MV-4-11 (cell line): Measurements from ENCODE around the gene IL27RA.
"Not testable (repeated sequence)": the region's sequence is repeated elsewhere in the genome, so short reads cannot be mapped to it uniquely, and the experiment has no call there.

Experiments
- DNase-seq: peaks from one replicate; lab custom pipeline; 2025; lab: John Stamatoyannopoulos, UW

The IL27RA gene

GRCh38 chr19:13999085-13999484 is 32.5 kb upstream of the IL27RA start:
- no peak for DNase-seq

GRCh38 chr19:14000691-14001375 is 30.7 kb upstream of the IL27RA start:
- no peak for DNase-seq

- DNase-seq: no peak
Observed at GRCh38 chr19:14002571-14003250, 28.9 kb upstream of the IL27RA start.

- DNase-seq: no peak
Observed at GRCh38 chr19:14003251-14004055, 28.1 kb upstream of the IL27RA start.

GRCh38 chr19:14004619-14005348 is 26.8 kb upstream of the IL27RA start:
- peak; percentile 100 for DNase-seq

- peak; percentile 76 for DNase-seq
Observed at GRCh38 chr19:14005349-14006084, 26.0 kb upstream of the IL27RA start.

- DNase-seq: peak; percentile 100
Observed at GRCh38 chr19:14006085-14006765, 25.3 kb upstream of the IL27RA start, which contains the start of gene RFX1. TSS of gene RFX1 (minus strand) at chr19:14006320. CDS start at chr19:13993843, 12,477 bp downstream.

GRCh38 chr19:14006766-14007562 is 24.6 kb upstream of the IL27RA start:
- DNase-seq: no peak

GRCh38 chr19:14012378-14012915 is 19.1 kb upstream of the IL27RA start:
- DNase-seq: no peak

GRCh38 chr19:14015524-14016035 is 16.0 kb upstream of the IL27RA start:
- DNase-seq: no peak

GRCh38 chr19:14019100-14019499 is 12.5 kb upstream of the IL27RA start:
- DNase-seq: peak; percentile 74

- DNase-seq: not testable (repeated sequence)
Observed at GRCh38 chr19:14019739-14020138, 11.8 kb upstream of the IL27RA start.

- no peak for DNase-seq
Observed at GRCh38 chr19:14021474-14021873, 10.1 kb upstream of the IL27RA start.

GRCh38 chr19:14022469-14022868 is 9.1 kb upstream of the IL27RA start:
- DNase-seq: no peak

GRCh38 chr19:14023404-14024235 is 7.9 kb upstream of the IL27RA start:
- peak; percentile 89 for DNase-seq

- DNase-seq: not testable (repeated sequence)
Observed at GRCh38 chr19:14026652-14027192, 4.8 kb upstream of the IL27RA start.

GRCh38 chr19:14027856-14028450 is 3.6 kb upstream of the IL27RA start, which contains the start of gene RLN3:
TSS of gene RLN3 (plus strand) at chr19:14028148. CDS start at chr19:14028205, 57 bp downstream.
- DNase-seq: no peak

- DNase-seq: no peak
Observed at GRCh38 chr19:14028901-14029300, 2.7 kb upstream of the IL27RA start.
